Stimulated activated naive CD8-positive, alpha-beta T cell treated with anti-CD3 and anti-CD28 coated beads, Interleukin-15, amount 100 ng/mL, for 72 hours (primary cell): ENCODE results near the gene UBE2H.

Source experiments
- ATAC-seq: fragments of 150-1000 bp; cut with Tn5 transposase; 2 replicates; pipeline ENCODE4 v1.10.0; 2021; ENCODE audit warnings: mild to moderate bottlenecking, moderate library complexity
- DNase-seq, 2 donors: peaks; one replicate each; pipeline ENCODE4 v3.0.0; 2021 to 2022
- H3K27ac Mint-ChIP-seq, 2 donors: one replicate each; pipeline ENCODE4 v1.8.0; 2022; ENCODE audit warnings: mild to moderate bottlenecking in 2 of 2, mixed read lengths in 2 of 2, moderate library complexity in 2 of 2
- H3K27me3 Mint-ChIP-seq: one replicate; pipeline ENCODE4 v1.8.0; 2022; ENCODE audit warnings: mixed read lengths
- H3K4me1 Mint-ChIP-seq: one replicate; pipeline ENCODE4 v1.8.0; 2022; ENCODE audit warnings: mild to moderate bottlenecking, mixed read lengths
- H3K4me3 Mint-ChIP-seq, 2 donors: one replicate each; pipeline ENCODE4 v1.8.0; 2022; ENCODE audit warnings: mild to moderate bottlenecking in 2 of 2, mixed read lengths in 2 of 2, moderate library complexity in 1 of 2
- H3K9me3 Mint-ChIP-seq, 2 donors: one replicate each; pipeline ENCODE4 v1.8.0; 2022; ENCODE audit warnings: mixed read lengths in 2 of 2

The UBE2H gene

GRCh38 chr7:129958643-129959470 lies 6.1 kb upstream of the UBE2H start:
- no peak for DNase-seq
- no peak for ATAC-seq
- Mint-ChIP-seq H3K4me3 (no peak overlapping the region), H3K27me3 (no peaks in the 10 kb centered on the region), H3K4me1 (peaks cover 17% of the 10 kb centered on the region), H3K27ac (peak overlapping the region in 1 of 2 donors; percentile 56), H3K9me3 (no peaks in the 10 kb centered on the region)

GRCh38 chr7:129955993-129956543 lies 3.3 kb upstream of the UBE2H start:
- Mint-ChIP-seq H3K27me3 (no peaks in the 10 kb centered on the region), H3K4me1 (peaks cover 24% of the 10 kb centered on the region), H3K27ac (no peak overlapping the region), H3K9me3 (no peaks in the 10 kb centered on the region), H3K4me3 (no peak overlapping the region)
- ATAC-seq (no peak), DNase-seq (no peak)

GRCh38 chr7:129952086-129952652 lies 591 bp downstream of the UBE2H start:
- peaks cover 18% of the 10 kb centered on the region for H3K4me1 Mint-ChIP-seq
- peak; percentile 31 for ATAC-seq
- no peaks in the 10 kb centered on the region for H3K9me3 Mint-ChIP-seq
- peak; percentile 48 to 50 for DNase-seq
- peak overlapping the region; percentile 95 for H3K27ac Mint-ChIP-seq
- H3K4me3 Mint-ChIP-seq: no peak overlapping the region
- H3K27me3 Mint-ChIP-seq: no peaks in the 10 kb centered on the region

- Mint-ChIP-seq H3K4me3 (no peak overlapping the region), H3K4me1 (peaks cover 25% of the 10 kb centered on the region), H3K27ac (peak overlapping the region; percentile 95), H3K27me3 (no peaks in the 10 kb centered on the region), H3K9me3 (no peaks in the 10 kb centered on the region)
- no peak for ATAC-seq
- DNase-seq: no peak
Observed at GRCh38 chr7:129951226-129952085, 1.3 kb downstream of the UBE2H start.

- Mint-ChIP-seq H3K27me3 (no peaks in the 10 kb centered on the region), H3K27ac (no peak overlapping the region), H3K4me3 (no peak overlapping the region), H3K9me3 (no peaks in the 10 kb centered on the region), H3K4me1 (peaks cover 25% of the 10 kb centered on the region)
- DNase-seq (no peak), ATAC-seq (no peak)
Observed at GRCh38 chr7:129950933-129951225, 1.9 kb downstream of the UBE2H start.

GRCh38 chr7:129950191-129950932 lies 2.4 kb downstream of the UBE2H start:
- Mint-ChIP-seq H3K4me3 (no peak overlapping the region), H3K9me3 (no peaks in the 10 kb centered on the region), H3K27ac (no peak overlapping the region), H3K4me1 (peaks cover 21% of the 10 kb centered on the region), H3K27me3 (no peaks in the 10 kb centered on the region)
- DNase-seq: no peak
- ATAC-seq: no peak

- ATAC-seq (peak; percentile 67), DNase-seq (peak in 1 of 2 donors; percentile 27)
- H3K9me3 Mint-ChIP-seq: no peaks in the 10 kb centered on the region
- no peak overlapping the region for H3K27ac Mint-ChIP-seq
- H3K4me1 Mint-ChIP-seq: peaks cover 27% of the 10 kb centered on the region
- H3K27me3 Mint-ChIP-seq: no peaks in the 10 kb centered on the region
- H3K4me3 Mint-ChIP-seq: no peak overlapping the region
Observed at GRCh38 chr7:129949292-129950133, 3.2 kb downstream of the UBE2H start.

- H3K27ac Mint-ChIP-seq: no peak overlapping the region
- H3K4me1 Mint-ChIP-seq: peaks cover 30% of the 10 kb centered on the region
- H3K9me3 Mint-ChIP-seq: no peaks in the 10 kb centered on the region
- ATAC-seq: peak; percentile 80
- no peak overlapping the region for H3K4me3 Mint-ChIP-seq
- peak; percentile 73 to 80 for DNase-seq
- H3K27me3 Mint-ChIP-seq: no peaks in the 10 kb centered on the region
Observed at GRCh38 chr7:129948877-129949291, 3.9 kb downstream of the UBE2H start.

GRCh38 chr7:129948338-129948737 lies 4.4 kb downstream of the UBE2H start:
- no peaks in the 10 kb centered on the region for H3K27me3 Mint-ChIP-seq
- H3K9me3 Mint-ChIP-seq: no peaks in the 10 kb centered on the region
- peaks cover 29% of the 10 kb centered on the region for H3K4me1 Mint-ChIP-seq
- no peak for DNase-seq
- no peak overlapping the region for H3K4me3 Mint-ChIP-seq
- ATAC-seq: no peak
- H3K27ac Mint-ChIP-seq: no peak overlapping the region

- Mint-ChIP-seq H3K27ac (no peak overlapping the region), H3K4me3 (no peak overlapping the region)
Observed at GRCh38 chr7:129947701-129948100, 5.1 kb downstream of the UBE2H start.

GRCh38 chr7:129947049-129947448 lies 5.7 kb downstream of the UBE2H start:
- Mint-ChIP-seq H3K27me3 (no peaks in the 10 kb centered on the region), H3K27ac (no peak overlapping the region), H3K9me3 (no peaks in the 10 kb centered on the region), H3K4me1 (peaks cover 23% of the 10 kb centered on the region), H3K4me3 (no peak overlapping the region)
- ATAC-seq: no peak
- no peak for DNase-seq

More at GRCh38 chr7:129947701-129948100, 5.1 kb downstream of the UBE2H start:
- no peak for DNase-seq
- Mint-ChIP-seq H3K27me3 (no peaks in the 10 kb centered on the region), H3K9me3 (no peaks in the 10 kb centered on the region), H3K4me1 (peaks cover 23% of the 10 kb centered on the region)
- no peak for ATAC-seq

GRCh38 chr7:129946282-129946681 lies 6.5 kb downstream of the UBE2H start:
- no peaks in the 10 kb centered on the region for H3K27me3 Mint-ChIP-seq
- ATAC-seq: no peak
- H3K4me1 Mint-ChIP-seq: peaks cover 23% of the 10 kb centered on the region
- H3K4me3 Mint-ChIP-seq: no peak overlapping the region
- DNase-seq: no peak
- no peaks in the 10 kb centered on the region for H3K9me3 Mint-ChIP-seq
- no peak overlapping the region for H3K27ac Mint-ChIP-seq

GRCh38 chr7:129943352-129943751 lies 9.4 kb downstream of the UBE2H start:
- DNase-seq (no peak), ATAC-seq (no peak)
- H3K4me1 Mint-ChIP-seq: peaks cover 23% of the 10 kb centered on the region
- H3K27me3 Mint-ChIP-seq: no peaks in the 10 kb centered on the region
- no peak overlapping the region for H3K4me3 Mint-ChIP-seq
- no peak overlapping the region for H3K27ac Mint-ChIP-seq
- no peaks in the 10 kb centered on the region for H3K9me3 Mint-ChIP-seq

- ATAC-seq (no peak), DNase-seq (no peak)
- no peaks in the 10 kb centered on the region for H3K27me3 Mint-ChIP-seq
- no peak overlapping the region for H3K4me3 Mint-ChIP-seq
- H3K27ac Mint-ChIP-seq: no peak overlapping the region
- H3K4me1 Mint-ChIP-seq: peaks cover 11% of the 10 kb centered on the region
- H3K9me3 Mint-ChIP-seq: no peaks in the 10 kb centered on the region
Observed at GRCh38 chr7:129940329-129940728, 12.4 kb downstream of the UBE2H start.
